HUES48 (cell line): ENCODE measurements around the gene C2CD2.
A peak's percentile ranks its signal among the peaks of the same experiment; 100 is the strongest.

Experiments used
- H3K27ac ChIP-seq: one replicate; pipeline ENCODE4 v1.7.0; 2013; ENCODE audit warnings: low read depth, low read length, inconsistent platforms
- H3K27me3 ChIP-seq: 2 replicates; pipeline ENCODE4 v1.6.1; 2013; ENCODE audit warnings: mild to moderate bottlenecking, low read length; ENCODE audit not compliant: control insufficient read depth, insufficient read depth
- H3K36me3 ChIP-seq: 2 replicates; pipeline ENCODE4 v1.6.1; 2013; ENCODE audit warnings: low read length; ENCODE audit not compliant: control insufficient read depth, insufficient read depth
- H3K4me1 ChIP-seq: 2 replicates; pipeline ENCODE4 v1.6.1; 2013; ENCODE audit warnings: mild to moderate bottlenecking, low read length; ENCODE audit not compliant: control insufficient read depth, insufficient read depth
- H3K4me3 ChIP-seq: 2 replicates; pipeline ENCODE4 v1.5.1; 2013; ENCODE audit warnings: mild to moderate bottlenecking, low read depth, low read length
- H3K9ac ChIP-seq: 2 replicates; pipeline ENCODE4 v1.6.1; 2013; ENCODE audit warnings: mild to moderate bottlenecking, low read depth, low read length, moderate library complexity
- H3K9me3 ChIP-seq: 2 replicates; pipeline ENCODE4 v1.6.1; 2013; ENCODE audit warnings: low read length; ENCODE audit not compliant: control insufficient read depth, insufficient read depth

The C2CD2 gene

DNA sequence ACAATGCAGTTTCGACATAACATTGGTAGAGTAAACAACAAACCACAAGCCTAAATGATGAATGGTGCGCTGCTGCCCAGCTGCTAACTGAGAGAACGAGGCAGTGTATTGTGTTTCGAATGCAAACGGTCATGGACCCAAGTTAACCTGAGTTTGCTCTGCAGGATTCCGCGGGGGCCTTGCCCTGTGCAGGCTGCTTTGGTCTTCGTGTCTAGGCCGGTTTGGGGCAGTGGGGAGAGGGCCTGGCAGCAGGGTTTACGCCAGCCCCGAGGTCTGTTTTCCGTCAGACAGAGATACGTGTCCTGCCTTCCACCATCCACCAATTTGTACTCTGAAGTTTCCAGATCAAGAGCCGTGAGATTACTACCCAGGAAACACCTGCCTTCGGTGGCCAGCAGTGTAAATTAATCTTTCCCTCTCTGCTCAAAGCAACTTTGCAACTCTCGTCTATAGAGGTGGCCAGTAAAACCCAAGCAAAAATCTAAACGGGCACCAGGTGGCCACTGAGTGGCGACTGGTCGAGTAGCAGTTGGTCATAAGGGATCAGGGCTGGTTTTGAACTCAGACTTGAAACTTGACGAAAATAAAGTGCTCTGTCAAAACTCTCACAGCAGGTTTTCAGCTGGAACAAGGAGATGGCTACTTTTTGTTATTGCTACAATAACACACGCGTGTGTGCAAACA is 68.3 kb downstream of the C2CD2 start:
- Histone ChIP-seq H3K4me3 (no peak overlapping the region), H3K9ac (no peak overlapping the region), H3K9me3 (no peaks in the 10 kb centered on the region), H3K27me3 (no peaks in the 10 kb centered on the region), H3K36me3 (no peaks in the 10 kb centered on the region), H3K27ac (no peak overlapping the region), H3K4me1 (peaks cover 8% of the 10 kb centered on the region)

DNA sequence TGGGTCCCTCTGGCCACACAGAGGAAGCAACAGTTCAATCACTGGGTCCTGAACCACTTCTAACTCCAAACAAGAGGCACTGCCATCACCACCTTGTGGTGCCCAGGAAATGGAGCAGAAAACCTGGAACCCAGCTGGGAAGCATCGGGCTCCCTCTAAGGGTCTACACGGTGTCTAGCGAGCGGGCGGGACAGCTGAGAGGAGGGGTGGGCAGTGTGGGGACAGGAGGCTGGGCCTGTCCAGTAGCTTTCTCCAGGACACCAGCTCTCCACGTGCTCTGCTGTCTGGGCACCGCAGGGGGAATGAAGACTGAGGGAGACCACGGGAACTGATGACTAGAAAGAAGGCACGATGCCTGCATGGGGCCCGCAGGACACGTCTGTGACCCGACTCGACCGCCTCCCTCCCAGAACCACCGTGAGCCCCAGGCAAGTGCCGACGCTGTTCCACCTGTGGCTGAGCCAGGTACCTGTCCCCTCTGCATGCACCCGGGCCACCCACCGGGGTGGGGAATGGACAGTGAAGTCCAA is 69.3 kb downstream of the C2CD2 start:
- Histone ChIP-seq H3K27ac (no peak overlapping the region), H3K27me3 (no peaks in the 10 kb centered on the region), H3K4me1 (peaks cover 8% of the 10 kb centered on the region), H3K36me3 (no peaks in the 10 kb centered on the region), H3K4me3 (no peak overlapping the region), H3K9ac (no peak overlapping the region), H3K9me3 (no peaks in the 10 kb centered on the region)

DNA sequence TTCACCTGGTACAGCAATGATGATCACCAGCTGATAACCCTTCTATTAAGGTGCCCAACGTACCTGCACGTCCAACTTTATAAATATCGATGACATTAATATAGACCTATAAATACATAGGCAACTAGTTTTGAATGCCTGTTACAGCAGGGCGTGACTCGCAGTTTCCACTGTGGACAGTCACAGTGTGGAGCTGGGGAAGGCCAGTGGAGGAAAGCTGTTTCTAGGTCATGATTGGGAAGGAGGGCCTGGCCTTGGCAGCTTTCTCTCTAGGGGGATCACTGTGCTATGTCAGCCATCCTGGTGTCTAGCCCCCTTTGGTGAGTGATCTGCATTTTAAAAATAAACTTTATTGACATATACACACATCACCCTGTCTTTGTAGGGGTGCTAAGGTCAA is 70.2 kb downstream of the C2CD2 start:
- H3K36me3 ChIP-seq = no peaks in the 10 kb centered on the region
- H3K4me3 ChIP-seq = no peak overlapping the region
- H3K27ac ChIP-seq = no peak overlapping the region
- H3K27me3 ChIP-seq = no peaks in the 10 kb centered on the region
- H3K9ac ChIP-seq = no peak overlapping the region
- H3K4me1 ChIP-seq = peaks cover 8% of the 10 kb centered on the region
- H3K9me3 ChIP-seq = no peaks in the 10 kb centered on the region

DNA sequence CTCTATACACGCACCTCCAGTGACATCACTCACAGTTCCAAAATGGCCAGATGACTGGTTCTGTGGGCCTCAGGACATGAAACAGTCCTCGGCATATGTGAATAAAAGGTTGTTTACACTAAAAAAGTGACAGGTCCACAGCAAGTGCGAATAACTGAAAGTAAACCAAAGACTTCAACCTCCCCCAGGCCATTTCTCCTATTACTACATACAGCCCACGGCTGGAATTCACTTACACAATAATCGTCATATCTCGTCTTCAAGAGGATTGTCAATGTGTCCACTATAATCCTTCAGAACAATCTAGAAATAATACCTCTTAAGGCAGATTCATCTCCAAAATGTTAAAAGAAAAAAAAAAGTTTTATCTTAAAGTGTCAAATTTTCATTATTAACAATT is 72.8 kb downstream of the C2CD2 start:
- Histone ChIP-seq H3K4me1 (peaks cover 13% of the 10 kb centered on the region), H3K36me3 (no peaks in the 10 kb centered on the region), H3K9me3 (no peaks in the 10 kb centered on the region), H3K9ac (no peak overlapping the region), H3K27me3 (no peaks in the 10 kb centered on the region), H3K27ac (no peak overlapping the region), H3K4me3 (no peak overlapping the region)

DNA sequence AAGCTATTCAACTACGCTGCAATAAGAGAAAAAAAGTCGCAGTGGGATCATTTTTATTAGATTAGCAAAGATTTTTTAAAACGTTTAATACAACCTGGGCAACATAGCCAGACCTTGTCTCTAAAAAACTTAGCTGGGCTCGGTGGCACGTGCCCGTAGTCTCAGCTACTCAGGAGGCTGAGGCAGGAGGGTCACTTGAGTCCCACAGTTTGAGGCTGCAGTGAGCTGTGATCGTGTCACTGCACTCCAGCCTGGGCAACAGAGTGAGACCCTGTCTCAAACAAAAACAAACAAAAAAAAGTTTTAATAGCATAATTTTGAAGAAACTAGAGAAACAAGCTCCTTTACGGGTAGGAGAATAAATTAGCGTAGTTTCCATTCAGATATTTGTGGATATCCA is 73.7 kb downstream of the C2CD2 start:
- H3K4me3 ChIP-seq = peak overlapping the region; percentile 86
- no peaks in the 10 kb centered on the region for H3K9me3 ChIP-seq
- H3K4me1 ChIP-seq = peaks cover 9% of the 10 kb centered on the region
- no peaks in the 10 kb centered on the region for H3K27me3 ChIP-seq
- no peak overlapping the region for H3K9ac ChIP-seq
- no peak overlapping the region for H3K27ac ChIP-seq
- no peaks in the 10 kb centered on the region for H3K36me3 ChIP-seq

DNA sequence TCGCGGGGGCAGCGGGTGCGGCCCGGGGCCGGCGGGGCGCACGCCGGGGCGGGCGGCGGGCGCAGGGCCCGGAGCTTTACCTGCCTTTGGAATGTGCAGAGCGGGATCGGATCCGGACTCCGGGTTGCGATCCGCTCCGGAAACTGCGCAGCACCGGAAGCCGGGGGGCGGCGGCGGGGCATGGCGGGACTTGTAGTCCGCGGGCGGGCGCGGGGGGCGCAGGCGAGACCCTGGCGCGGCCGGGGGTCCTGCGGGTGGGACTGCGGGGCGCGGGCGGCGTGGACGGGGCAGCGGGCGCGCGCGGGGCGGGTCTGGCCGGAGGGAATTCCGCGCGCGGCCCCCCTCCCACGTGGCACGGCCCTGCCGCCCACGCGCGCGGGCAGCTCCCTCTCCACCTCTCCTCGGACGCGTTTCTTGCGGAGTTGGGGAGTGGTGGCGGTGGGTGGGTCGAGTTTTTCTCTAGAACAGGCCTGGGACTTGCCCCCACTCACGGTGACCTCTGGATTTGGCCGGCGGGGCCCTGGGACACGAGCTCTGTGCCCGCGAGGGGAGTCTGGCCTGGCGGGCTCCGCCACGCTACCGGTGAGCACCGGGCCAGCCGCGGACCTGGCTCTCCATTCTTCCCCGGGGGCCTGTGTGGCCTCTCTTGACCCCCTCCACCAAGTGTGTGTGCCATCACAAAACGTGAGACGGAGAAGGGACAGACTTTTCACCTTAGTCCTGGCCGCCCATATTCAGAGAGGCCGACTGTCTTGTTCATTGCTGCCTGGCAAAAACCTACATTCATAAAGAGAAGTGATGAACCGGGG is 74.4 kb downstream of the C2CD2 start, which contains the start of gene PRDM15:
TSS of gene PRDM15 (minus strand) at position 155 of the 809 bp plus-strand sequence. CDS start 18,981 bp downstream, outside the sequence.
- peak within 1 kb of the TSS; percentile 74 for H3K9ac ChIP-seq
- peaks cover 5% of the 10 kb centered on the region for H3K4me1 ChIP-seq
- H3K27me3 ChIP-seq = no peaks in the 10 kb centered on the region
- no peaks in the 10 kb centered on the region for H3K9me3 ChIP-seq
- peak within 1 kb of the TSS; percentile 42 for H3K27ac ChIP-seq
- peak within 1 kb of the TSS; percentile 86 for H3K4me3 ChIP-seq
- H3K36me3 ChIP-seq = no peaks in the 10 kb centered on the region

DNA sequence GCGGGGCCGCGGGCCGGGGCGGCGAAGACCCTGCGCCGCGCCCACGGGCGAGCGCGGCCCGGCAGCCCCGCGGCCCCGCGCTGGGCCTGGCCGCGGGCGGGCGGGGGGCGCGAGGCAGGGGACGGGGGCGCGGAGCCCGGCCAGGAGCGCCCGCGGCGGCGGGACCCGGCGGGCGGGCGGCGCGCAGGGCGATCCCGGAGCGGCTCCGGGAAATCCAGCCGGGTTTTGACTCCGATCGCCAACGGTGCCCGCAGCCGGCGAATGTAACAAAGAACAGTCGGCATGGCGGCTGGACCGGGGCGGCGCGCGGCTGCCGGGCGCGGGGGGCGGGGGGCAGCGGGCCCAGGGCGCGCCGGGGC is 75.0 kb downstream of the C2CD2 start:
- no peaks in the 10 kb centered on the region for H3K36me3 ChIP-seq
- H3K27me3 ChIP-seq = no peaks in the 10 kb centered on the region
- H3K27ac ChIP-seq = no peak overlapping the region
- H3K9me3 ChIP-seq = no peaks in the 10 kb centered on the region
- H3K4me1 ChIP-seq = peaks cover 5% of the 10 kb centered on the region; the same call in 1 of the 2 replicates
- no peak overlapping the region for H3K9ac ChIP-seq
- H3K4me3 ChIP-seq = peak overlapping the region; percentile 86; the same call in 1 of the 2 replicates

DNA sequence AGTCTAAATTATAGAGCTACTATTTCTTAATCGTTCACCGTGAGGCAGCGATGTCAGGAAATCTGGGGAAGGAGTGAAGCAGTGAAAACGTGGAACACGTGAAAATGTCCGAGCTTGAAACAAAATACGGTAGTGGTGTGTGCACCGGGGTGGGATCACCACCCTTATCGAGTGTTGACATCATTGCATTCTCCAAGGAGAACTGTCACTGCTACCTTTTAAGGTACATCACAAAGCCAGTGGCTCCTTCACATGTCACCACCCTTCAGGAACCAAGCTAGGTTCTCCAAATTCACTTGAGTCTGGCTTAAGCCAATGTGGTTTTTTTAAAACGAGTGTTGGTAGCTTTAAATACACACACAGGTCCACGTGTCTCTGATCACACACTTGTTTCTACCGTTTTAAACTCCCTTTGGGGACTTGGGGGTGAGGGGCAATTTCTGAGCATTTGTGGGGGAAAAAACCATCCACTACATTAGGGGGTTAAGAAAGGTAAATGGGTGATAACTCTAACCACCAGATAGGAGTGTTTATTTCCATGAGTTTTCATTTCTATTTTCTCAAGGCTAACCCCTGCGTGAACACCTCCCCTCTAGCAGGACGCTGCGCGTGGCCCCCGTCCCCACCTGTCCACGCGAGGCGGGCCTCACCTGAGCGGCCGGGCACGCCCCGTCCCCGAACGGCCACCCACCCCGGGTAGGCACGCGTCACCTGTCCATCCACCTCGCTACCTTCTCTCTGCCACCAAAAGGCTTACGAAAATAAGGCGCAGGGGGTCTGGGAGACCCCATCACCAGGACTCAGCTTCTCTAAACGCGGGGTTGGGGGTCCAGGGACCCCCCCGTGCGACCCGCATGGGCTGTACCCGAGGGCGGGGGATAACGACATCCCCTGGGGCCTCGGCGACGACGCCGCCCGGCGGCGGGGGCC is 75.7 kb downstream of the C2CD2 start:
- Histone ChIP-seq H3K9ac (peak overlapping the region; percentile 72), H3K4me3 (peak overlapping the region; percentile 82), H3K9me3 (no peaks in the 10 kb centered on the region), H3K4me1 (peaks cover 5% of the 10 kb centered on the region; the same call in 1 of the 2 replicates), H3K27me3 (no peaks in the 10 kb centered on the region), H3K27ac (no peak overlapping the region), H3K36me3 (no peaks in the 10 kb centered on the region)

DNA sequence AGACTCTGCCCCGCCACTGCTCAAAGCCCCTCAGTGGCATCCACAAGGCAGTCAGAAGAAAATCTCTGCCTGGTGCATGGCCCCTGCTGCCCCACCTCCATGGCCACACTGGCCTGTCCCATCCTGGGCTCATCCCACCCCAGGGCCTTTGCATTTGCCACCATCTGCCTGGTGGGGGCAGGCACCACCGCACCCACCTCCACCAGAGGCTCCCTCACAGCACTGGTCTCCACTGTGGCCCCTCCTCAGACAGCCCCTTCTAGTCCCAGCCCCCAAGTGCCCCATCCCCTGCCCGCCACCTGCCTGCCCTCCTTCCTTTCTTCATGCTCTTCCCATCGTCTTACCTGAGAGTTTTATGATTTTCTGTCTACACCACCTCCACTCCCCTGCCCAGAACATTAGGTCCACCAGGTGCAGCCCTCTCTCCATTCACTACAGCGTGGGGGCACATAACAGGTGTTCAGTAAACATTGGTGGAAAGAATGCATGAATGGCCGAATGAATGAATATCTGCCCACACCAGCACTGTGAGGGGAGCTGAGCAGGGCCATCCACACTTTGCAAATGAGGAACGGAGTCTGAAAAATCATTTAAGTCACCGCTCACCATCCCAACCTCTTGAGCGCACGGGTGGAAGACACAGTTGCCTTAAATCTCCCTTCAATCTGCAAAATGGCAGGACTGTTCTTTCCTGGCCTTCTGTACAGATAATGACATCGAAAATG is 76.7 kb downstream of the C2CD2 start:
- H3K27ac ChIP-seq = no peak overlapping the region
- H3K9ac ChIP-seq = no peak overlapping the region
- no peaks in the 10 kb centered on the region for H3K27me3 ChIP-seq
- no peaks in the 10 kb centered on the region for H3K9me3 ChIP-seq
- H3K4me3 ChIP-seq = no peak overlapping the region
- no peaks in the 10 kb centered on the region for H3K36me3 ChIP-seq
- H3K4me1 ChIP-seq = peaks cover 5% of the 10 kb centered on the region; the same call in 1 of the 2 replicates

DNA sequence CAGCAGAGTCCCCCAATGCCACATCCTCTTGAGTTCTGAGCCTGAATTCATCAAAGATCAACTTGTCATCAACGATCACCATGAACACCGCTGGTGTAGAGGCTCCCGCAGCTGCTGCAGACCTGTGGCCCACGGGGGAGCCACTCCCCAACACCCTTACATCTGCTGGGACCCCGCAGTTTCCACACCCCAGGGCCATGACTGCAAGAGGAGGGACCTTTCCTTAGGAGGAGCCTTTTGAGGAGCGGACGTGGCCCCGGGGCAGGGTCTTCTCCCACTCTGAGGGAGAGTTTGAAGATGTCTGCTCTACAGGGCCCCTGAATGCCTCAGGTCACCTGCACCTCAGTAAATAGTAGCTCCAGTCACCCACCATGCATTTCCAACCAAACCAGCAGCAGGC is 77.4 kb downstream of the C2CD2 start:
- Histone ChIP-seq H3K9ac (no peak overlapping the region), H3K9me3 (no peaks in the 10 kb centered on the region), H3K27ac (no peak overlapping the region), H3K4me3 (no peak overlapping the region), H3K27me3 (no peaks in the 10 kb centered on the region), H3K4me1 (peaks cover 5% of the 10 kb centered on the region; the same call in 1 of the 2 replicates), H3K36me3 (no peaks in the 10 kb centered on the region)
